PC-9 (cell line): ENCODE data around the gene PLAC8. TPM values are rescaled to one million over a fixed set of nuclear protein-coding genes. Genes with fewer than 3 reads are reported as not detected.
"Not testable (repeated sequence)": the region's sequence is repeated elsewhere in the genome, so short reads cannot be mapped to it uniquely, and the experiment has no call there.

Experiments used
- BruUV-seq: library from RNA; stranded (reverse); fragments of 400-500 nt; replicated peaks from 2 replicates; lab custom pipeline; 2021; lab: Mats Ljungman, UMichigan
- CTCF ChIA-PET: fragments of 300-600 bp; sonication (Branson Sonifier 250); formaldehyde crosslinking; loops from one replicate; lab custom pipeline; 2022; ENCODE audit warnings: antibody characterized with exemption; lab: Charles Lee
- POLR2A ChIA-PET: fragments of 300-600 bp; sonication (Branson Sonifier 250); formaldehyde crosslinking; loops from one replicate; lab custom pipeline; 2022; ENCODE audit warnings: antibody characterized with exemption; ENCODE audit not compliant: unreplicated experiment; lab: Charles Lee
- DNase-seq, 2 experiments: peaks; one replicate each; pipeline versions ENCODE4 v3.0.0 to v3.0.0-alpha.2; 2015 to 2022; ENCODE audit warnings: mixed read lengths in 1 of 2
- H2AFZ ChIP-seq: fragments of 200-600 bp; sonication (generic); 2 replicates; pipeline ENCODE4 v1.8.1; 2017; ENCODE audit warnings: antibody characterized with exemption
- H3F3A ChIP-seq: fragments of 200-600 bp; sonication (generic); 2 replicates; pipeline ENCODE4 v1.8.1; 2017; ENCODE audit warnings: antibody characterized with exemption, mild to moderate bottlenecking, low read depth; ENCODE audit not compliant: insufficient read depth
- H3K27ac ChIP-seq: fragments of 200-600 bp; sonication (generic); 2 replicates; pipeline ENCODE4 v1.6.1; 2016; ENCODE audit warnings: mixed run types
- H3K27me3 ChIP-seq: fragments of 200-600 bp; sonication (generic); 2 replicates; pipeline ENCODE4 v1.6.1; 2016; ENCODE audit warnings: low read depth, mixed run types; ENCODE audit not compliant: insufficient read depth
- H3K36me3 ChIP-seq: fragments of 200-600 bp; sonication (generic); 2 replicates; pipeline ENCODE4 v1.6.1; 2016; ENCODE audit warnings: low read depth, mixed run types
- H3K4me1 ChIP-seq: fragments of 200-600 bp; sonication (generic); replicated peaks from 2 replicates; pipeline ENCODE4 v1.6.1; 2016; ENCODE audit warnings: mixed run types; ENCODE audit not compliant: insufficient read depth
- H3K4me2 ChIP-seq: fragments of 200-600 bp; sonication (generic); 2 replicates; pipeline ENCODE4 v1.6.1; 2017; ENCODE audit warnings: mixed run types
- H3K4me3 ChIP-seq: fragments of 200-600 bp; sonication (generic); 2 replicates; pipeline ENCODE4 v1.6.1; 2016; ENCODE audit warnings: mixed run types
- H3K79me2 ChIP-seq: fragments of 200-600 bp; sonication (generic); 2 replicates; pipeline ENCODE4 v1.6.1; 2017; ENCODE audit warnings: low read depth, mixed run types
- H3K9me2 ChIP-seq: fragments of 200-600 bp; sonication (generic); 2 replicates; pipeline ENCODE4 v1.8.1; 2017; ENCODE audit warnings: mild to moderate bottlenecking; ENCODE audit not compliant: insufficient read depth
- H3K9me3 ChIP-seq: fragments of 200-600 bp; sonication (generic); 2 replicates; pipeline ENCODE4 v1.8.1; 2016; ENCODE audit warnings: low read depth; ENCODE audit not compliant: insufficient read depth
- H4K20me1 ChIP-seq: fragments of 200-600 bp; sonication (generic); 2 replicates; pipeline ENCODE4 v1.8.1; 2017; ENCODE audit not compliant: insufficient read depth
- CTCF ChIP-seq: fragments of 200-600 bp; sonication (generic); conservative IDR thresholded peaks from 2 replicates; pipeline ENCODE4 v1.6.1; 2017; ENCODE audit warnings: mixed run types, antibody characterized with exemption, mild to moderate bottlenecking, moderate library complexity
- EZH2 ChIP-seq: fragments of 200-600 bp; sonication (generic); IDR thresholded peaks from 2 replicates; pipeline ENCODE4 v1.8.0; 2017; ENCODE audit warnings: antibody characterized with exemption, low read depth
- intact Hi-C: fragments of 100-400 bp; cut with micrococcal nuclease; formaldehyde crosslinking; loops from one replicate; pipeline ENCODE4 v1.10.0; 2022; ENCODE audit not compliant: unreplicated experiment
- total RNA-seq: library from RNA; stranded (reverse); gene quantifications from 2 replicates; pipeline ENCODE4 v1.2.3, GENCODE V29; 2021

Gene PLAC8
- total RNA-seq, 1 experiment from 2014 or later, result 52.7 TPM

GRCh38 chr4:83146841-83147240 lies 32.3 kb upstream of the PLAC8 start:
- BruUV-seq, result no TSS peak
- Histone ChIP-seq H3K4me1 (peaks cover 11% of the 10 kb centered on the region; the same call in 1 of the 2 replicates), H3K27ac (no peak overlapping the region), H3K4me3 (no peak overlapping the region), H3K9me2 (no peaks in the 10 kb centered on the region), H4K20me1 (no peaks in the 10 kb centered on the region), H3K4me2 (no peak overlapping the region), H3K79me2 (no peaks in the 10 kb centered on the region), H3K27me3 (no peaks in the 10 kb centered on the region), H3K9me3 (no peaks in the 10 kb centered on the region), H3K36me3 (no peaks in the 10 kb centered on the region), H2AFZ (no peak overlapping the region), H3F3A (peaks cover 3% of the 10 kb centered on the region; the same call in 1 of the 2 replicates)
- DNase-seq, result no peak
- CTCF ChIA-PET, result no interaction called here
- intact Hi-C loops, result no loop called here
- TF ChIP-seq EZH2 (no peak), CTCF (no peak)
- POLR2A ChIA-PET, result no interaction called here

- POLR2A ChIA-PET, H3K9me2 ChIP-seq, H3K79me2 ChIP-seq, intact Hi-C loops, H3K27ac ChIP-seq, H3K9me3 ChIP-seq, CTCF ChIA-PET, DNase-seq, H3K4me3 ChIP-seq, H3K4me1 ChIP-seq, H4K20me1 ChIP-seq, H3K27me3 ChIP-seq, H2AFZ ChIP-seq, H3F3A ChIP-seq, BruUV-seq, H3K36me3 ChIP-seq, H3K4me2 ChIP-seq: not testable (repeated sequence)
Observed at GRCh38 chr4:83145776-83146175, 31.2 kb upstream of the PLAC8 start.

- H3K79me2 ChIP-seq, result no peaks in the 10 kb centered on the region
- H3K4me1 ChIP-seq, result no peaks in the 10 kb centered on the region
- H3K36me3 ChIP-seq, result no peaks in the 10 kb centered on the region
- BruUV-seq, result no TSS peak
- no peak overlapping the region for H3K4me3 ChIP-seq
- no peak overlapping the region for H3K4me2 ChIP-seq
- ChIA-PET POLR2A (no interaction called here), CTCF (no interaction called here)
- H3F3A ChIP-seq, result no peaks in the 10 kb centered on the region
- TF ChIP-seq CTCF, result no peak
- TF ChIP-seq EZH2, result no peak
- no peaks in the 10 kb centered on the region for H3K9me3 ChIP-seq
- H3K9me2 ChIP-seq, result no peaks in the 10 kb centered on the region
- intact Hi-C loops, result no loop called here
- no peak overlapping the region for H3K27ac ChIP-seq
- no peak overlapping the region for H2AFZ ChIP-seq
- H3K27me3 ChIP-seq, result no peaks in the 10 kb centered on the region
- no peak for DNase-seq
- no peaks in the 10 kb centered on the region for H4K20me1 ChIP-seq
Observed at GRCh38 chr4:83139514-83140156, 25.1 kb upstream of the PLAC8 start.

GRCh38 chr4:83138946-83139345 lies 24.4 kb upstream of the PLAC8 start:
- H3K27ac ChIP-seq, result no peak overlapping the region
- H3F3A ChIP-seq, result no peaks in the 10 kb centered on the region
- H3K4me3 ChIP-seq, result no peak overlapping the region
- CTCF ChIA-PET, result no interaction called here
- intact Hi-C loops, result no loop called here
- H4K20me1 ChIP-seq, result no peaks in the 10 kb centered on the region
- H3K9me2 ChIP-seq, result no peaks in the 10 kb centered on the region
- BruUV-seq, result no TSS peak
- no peak overlapping the region for H2AFZ ChIP-seq
- POLR2A ChIA-PET, result no interaction called here
- no peak overlapping the region for H3K4me2 ChIP-seq
- H3K36me3 ChIP-seq, result no peaks in the 10 kb centered on the region
- no peak for DNase-seq
- H3K9me3 ChIP-seq, result no peaks in the 10 kb centered on the region
- H3K4me1 ChIP-seq, result no peaks in the 10 kb centered on the region
- H3K79me2 ChIP-seq, result no peaks in the 10 kb centered on the region
- no peaks in the 10 kb centered on the region for H3K27me3 ChIP-seq
- TF ChIP-seq EZH2 (no peak), CTCF (no peak)
